NCI-H82 treated with DMSO at 0.1 percent for 48 hours (cell line): ENCODE data around the gene CRHR1.

ENCODE experiments used
- DNase-seq: peaks from one replicate; lab custom pipeline; 2025; ENCODE audit not compliant: unreplicated experiment; lab: John Stamatoyannopoulos, UW

The CRHR1 gene

DNA sequence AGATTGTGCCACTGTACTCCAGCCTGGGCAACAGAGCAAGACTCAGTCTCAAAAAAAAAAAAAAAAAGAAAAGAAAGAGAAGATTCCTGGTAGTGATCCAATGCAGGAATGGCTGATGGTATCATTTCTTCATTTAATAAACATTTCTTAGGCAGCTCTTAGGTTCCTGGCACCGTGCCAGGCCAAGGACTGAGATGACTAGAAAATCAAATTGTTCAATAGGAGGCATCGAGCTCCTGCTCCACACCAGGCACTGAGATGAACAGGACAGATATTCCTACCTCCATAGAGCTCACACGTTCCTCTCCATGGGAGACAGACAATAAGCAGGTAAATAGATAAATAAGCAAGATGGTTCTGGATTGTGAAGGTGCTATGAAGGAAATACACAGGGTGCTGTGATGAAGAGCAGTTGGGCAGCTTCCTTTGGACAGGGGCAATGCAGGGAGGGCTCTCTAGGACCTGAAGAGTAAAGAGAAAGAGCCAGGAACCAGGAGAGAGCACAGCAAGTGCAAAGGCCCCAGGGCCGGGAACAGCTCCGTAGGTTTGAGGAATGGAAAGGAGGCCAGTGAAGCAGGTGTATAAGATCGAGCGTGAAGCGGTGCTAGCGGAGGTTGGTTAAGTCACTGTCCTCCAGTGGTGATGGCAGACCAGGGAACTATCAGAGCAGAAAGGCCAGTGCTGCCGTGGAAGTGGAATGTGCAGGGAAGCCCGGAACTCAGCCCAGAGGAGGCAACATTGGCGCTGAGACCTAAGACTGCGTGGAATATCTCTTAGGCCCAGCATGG lies 26.5 kb upstream of the CRHR1 start:
- DNase-seq = no peak

DNA sequence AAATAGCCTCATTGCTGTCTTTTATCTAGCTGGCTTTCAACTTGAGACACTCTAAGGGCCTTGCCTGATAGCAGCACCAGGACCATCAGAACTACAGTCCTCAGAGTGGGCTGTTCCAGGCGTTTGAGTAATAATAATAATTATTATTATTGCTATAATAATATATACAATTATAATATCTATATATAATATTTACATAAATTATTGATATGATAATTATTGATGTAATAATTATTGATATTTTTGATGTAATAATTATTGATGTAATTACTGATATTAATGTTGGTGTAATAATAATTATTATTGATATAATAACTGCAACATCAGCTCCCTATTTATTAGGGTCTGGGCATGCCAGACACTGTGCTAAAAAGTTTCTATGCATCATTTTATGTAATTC lies 25.6 kb upstream of the CRHR1 start:
- no peak for DNase-seq

DNA sequence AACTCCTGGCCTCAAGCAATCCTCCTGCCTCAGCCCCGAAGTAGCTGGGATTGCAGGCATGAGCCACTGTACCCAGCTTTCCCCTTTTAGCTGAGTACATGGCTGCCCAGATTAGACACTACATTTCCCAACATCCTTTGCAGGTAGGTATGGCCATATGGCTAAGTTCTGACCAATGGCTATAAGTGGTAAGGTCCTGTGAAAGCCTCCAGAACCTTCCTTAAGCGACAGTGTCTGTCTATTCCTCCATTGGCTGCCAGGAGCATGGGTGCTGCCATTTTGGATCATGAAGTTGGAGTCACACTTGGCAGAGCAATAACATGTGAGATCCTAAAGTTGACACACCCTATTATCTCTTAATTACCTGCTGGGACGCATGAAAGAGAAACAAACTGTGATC lies 24.4 kb upstream of the CRHR1 start:
- DNase-seq = peak; percentile 26

- no peak for DNase-seq
Measured at GRCh38 chr17:45761957-45762565, 22.1 kb upstream of the CRHR1 start.

DNA sequence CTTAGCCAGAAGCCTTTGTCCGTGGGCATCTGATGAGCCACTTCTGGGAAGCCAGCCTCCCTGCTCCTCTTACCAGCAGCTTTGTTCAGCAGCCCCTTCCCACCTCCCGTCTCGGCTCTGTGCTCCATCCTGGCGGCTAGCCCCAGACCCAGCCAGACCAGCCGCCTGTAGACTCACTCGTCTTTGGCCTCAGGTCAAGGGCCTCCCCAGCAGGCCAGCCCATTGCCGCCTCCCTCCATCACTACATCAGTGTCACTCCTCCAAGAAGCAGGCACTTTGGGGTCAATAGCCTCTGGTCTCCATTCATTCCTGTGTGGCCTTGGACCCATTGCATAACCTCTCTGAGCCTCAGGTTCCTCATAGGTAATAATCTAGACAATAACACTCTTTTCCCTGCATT lies 20.9 kb upstream of the CRHR1 start:
- no peak for DNase-seq

DNA sequence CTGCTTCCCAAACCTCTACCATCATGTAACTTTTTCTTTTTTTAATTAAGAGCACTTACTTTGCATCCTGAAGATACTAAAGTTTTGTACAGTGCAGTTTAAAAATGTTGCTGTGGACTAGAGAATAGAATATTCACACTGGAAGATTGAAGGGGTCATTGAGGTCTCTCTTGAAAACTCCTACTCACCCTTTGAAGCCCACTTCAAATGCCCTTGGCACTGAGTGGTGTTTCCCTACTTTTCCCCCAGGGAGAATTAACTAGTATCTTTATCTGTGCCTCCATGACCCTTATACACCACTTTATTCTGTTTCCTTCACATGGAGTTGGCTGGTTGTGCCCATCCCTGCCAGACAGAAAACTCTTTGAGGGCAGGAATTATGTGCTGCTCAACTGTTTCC lies 19.6 kb upstream of the CRHR1 start:
- no peak for DNase-seq

- DNase-seq = no peak
Measured at GRCh38 chr17:45768000-45768399, 16.1 kb upstream of the CRHR1 start.

DNA sequence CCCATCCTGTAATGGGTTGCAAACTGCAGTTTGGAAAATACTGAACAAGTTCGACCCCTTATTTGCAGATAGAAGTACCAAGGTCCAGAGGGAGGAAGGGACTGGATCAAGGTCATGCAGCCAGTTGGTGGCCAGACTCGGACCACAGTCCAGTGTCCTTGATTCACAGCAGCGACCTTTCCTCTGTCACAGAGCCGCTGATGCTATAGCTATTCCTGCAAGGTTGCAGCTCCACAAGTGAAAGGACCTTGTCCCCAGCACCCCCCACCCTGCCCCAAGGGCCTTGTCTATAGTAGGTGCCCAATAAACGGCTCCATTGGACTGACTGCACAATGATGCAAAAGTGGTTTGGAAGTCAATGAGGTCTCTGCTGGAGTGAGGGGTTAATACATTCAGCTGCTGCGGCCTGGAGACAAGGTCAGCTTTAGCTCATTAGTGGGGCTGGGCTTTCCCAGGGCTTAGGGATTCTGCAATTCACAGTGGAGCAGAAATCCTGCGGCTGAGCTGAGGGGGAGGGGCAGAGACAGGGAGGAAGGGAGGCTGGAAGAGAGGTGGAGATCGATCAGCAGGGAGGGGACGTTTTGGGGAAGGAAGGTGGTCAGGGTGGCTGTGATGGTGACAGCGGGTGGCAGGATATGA lies 13.4 kb upstream of the CRHR1 start:
- peak; percentile 92 for DNase-seq

- DNase-seq = peak; percentile 73
Measured at GRCh38 chr17:45771271-45771959, 12.7 kb upstream of the CRHR1 start.

DNA sequence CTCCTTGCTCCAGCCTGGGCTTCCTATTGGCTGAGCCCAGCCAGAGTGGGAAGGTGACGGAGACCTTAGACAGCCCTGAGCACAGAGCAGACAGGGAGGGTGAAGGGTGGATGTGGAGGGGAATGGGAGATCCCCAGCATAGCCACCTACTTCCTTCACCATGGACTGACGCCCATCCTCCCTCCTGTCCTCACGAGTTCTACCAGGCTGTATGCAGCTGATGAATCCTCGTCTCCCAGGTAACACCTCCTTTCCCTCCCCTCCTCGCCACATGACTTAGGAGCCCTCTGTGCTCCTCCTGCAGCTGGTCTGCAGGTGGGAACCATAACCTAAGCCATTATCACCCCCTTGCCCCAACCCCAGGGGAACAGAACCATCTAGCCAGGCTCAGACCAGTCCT lies 9.0 kb upstream of the CRHR1 start:
- no peak for DNase-seq

- DNase-seq = no peak
Measured at GRCh38 chr17:45775576-45776011, 8.5 kb upstream of the CRHR1 start.

DNA sequence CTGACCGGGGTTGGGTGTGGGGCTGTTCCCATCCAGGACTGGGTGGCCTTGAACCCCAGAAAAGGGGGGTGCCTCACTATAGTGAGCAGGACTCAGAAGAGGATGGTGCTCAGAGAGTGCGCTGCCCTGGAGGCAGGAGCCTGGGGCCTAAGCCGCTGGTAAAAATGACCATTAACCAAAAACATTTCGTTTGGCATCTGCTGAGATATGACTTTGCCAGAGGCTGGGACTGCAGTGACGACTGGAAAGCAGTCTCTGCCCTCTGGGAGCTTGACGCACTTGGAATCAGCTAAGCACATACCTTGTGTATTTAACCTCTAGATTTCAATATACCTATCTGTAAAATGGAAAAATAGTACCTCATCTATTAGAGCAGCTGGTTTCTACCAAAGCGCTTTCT lies 7.2 kb upstream of the CRHR1 start:
- no peak for DNase-seq

GRCh38 chr17:45777388-45777787 lies 6.7 kb upstream of the CRHR1 start:
- DNase-seq = no peak

DNA sequence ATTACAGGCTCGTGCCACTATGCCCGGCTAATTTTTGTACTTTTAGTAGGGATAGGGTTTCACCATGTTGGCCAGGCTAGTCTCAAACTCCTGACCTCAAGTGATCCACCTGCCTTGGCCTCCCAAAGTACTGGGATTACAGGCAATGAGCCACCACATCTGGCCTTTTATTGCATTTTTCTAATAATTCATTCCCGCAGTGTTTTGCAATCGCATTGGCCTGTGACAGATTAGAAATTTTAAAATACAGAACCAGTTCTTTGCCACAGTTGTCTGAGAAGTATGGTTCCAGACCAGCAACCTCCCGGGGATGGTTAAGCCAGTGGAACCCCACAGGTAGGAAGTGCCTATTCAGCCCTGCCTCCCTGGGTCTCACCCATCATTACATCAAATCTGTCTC lies 3.2 kb upstream of the CRHR1 start:
- no peak for DNase-seq

- DNase-seq = no peak
Measured at GRCh38 chr17:45782889-45783592, 1.1 kb upstream of the CRHR1 start.

DNA sequence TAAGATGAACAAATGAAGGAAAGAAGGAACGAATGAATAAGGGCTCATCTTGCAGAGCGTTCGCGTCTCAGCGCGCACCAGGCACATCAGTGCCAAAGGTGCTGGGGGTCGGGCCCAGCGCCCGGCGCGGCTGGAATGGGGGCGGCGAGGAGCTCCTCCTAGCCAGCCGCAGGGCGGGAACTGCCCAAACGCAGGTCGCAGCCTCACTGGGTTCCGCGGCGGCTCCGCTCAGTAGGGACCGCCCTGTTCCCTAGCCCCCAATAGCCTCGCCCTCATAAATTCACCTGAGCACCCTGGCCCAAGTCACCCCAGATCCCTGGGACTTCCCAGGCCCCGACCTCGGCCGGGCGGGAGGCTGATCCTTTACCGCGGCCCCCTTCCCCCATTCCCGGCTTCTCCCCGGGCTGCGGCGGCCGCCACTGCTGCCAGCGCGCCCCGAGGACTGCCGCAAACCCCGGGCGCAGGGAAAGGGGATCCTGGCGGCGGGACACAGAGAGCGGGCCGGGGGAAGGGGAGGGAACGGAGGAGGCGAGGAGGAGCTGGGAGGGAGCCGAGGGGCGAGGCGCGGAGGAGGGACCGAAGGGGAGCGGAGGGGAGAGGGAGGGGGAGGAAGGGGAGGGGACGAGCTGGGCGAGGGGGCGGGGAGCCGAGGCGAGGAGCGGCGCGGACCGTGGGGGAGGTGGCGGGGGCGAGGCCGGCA lies 377 bp upstream of the CRHR1 start:
- peak; percentile 30 for DNase-seq

DNA sequence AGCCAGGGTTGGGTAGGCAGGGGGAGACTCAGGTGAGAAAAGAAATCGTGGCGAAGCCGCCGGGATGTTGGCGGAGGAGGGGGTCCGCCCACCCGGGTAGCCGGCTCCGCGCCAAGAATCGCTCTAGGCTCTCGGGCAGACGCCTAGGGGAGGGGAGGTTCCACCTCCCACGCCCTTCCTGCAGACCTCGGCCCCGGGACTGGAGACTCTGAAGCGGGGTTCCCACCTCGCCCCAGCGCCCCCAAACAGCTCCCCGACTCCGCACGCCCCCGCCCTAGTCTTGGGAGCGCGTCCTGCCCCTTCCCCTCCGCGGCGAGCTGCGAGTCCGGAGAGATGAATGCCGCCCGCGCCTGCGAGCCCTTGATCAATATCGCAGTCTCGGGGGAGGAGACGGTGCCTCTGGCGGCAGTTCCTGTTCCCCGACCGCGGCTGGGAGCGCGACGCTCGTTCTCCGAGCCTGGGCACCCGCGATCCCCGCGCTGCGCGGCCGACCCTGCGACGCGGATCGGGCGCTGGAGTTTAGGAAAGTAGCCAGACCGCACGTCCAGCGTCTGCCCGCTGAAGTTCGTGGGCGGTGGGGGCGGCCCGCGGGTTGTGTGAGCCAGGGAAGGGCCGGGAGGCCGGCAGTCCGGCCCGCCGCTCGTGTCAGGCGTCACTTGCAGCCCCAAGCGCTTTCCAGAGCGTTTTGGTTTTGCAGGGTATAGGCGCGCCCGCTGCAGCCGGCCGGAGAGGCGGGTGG lies 790 bp downstream of the CRHR1 start:
- no peak for DNase-seq

DNA sequence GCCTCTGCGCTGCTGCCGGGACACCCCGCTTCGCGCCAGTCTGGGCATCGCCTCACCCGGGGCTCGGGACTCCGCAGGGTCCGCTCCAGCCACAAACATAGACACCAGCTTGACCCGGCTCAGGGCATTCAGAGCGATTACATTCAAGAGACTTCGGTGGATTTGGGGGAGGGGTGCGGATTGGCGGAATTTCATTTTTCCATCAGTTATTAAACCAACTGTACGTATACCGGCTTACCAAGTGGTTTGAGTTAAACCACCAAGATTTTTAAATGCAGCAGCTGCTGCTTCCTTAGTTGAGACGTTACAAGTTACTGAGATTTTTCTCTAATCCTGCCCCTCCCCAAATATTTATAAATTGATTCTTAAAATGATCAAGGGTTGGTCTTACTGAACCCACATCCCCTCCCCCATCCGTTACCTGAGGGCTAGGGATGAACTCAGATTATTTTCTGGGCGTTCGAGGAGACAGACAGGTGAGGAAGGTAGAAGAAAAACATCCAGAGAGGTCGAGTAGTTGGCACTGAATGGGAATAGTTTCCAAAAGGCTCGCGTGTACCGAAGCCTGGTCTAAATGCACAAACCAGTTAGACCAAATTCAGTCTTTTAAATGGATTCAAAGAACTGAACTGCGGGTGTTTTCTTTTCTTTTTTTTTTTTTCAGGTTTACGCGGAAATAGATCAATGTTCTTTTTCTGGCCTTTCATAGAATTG lies 1.5 kb downstream of the CRHR1 start:
- DNase-seq = peak; percentile 36

DNA sequence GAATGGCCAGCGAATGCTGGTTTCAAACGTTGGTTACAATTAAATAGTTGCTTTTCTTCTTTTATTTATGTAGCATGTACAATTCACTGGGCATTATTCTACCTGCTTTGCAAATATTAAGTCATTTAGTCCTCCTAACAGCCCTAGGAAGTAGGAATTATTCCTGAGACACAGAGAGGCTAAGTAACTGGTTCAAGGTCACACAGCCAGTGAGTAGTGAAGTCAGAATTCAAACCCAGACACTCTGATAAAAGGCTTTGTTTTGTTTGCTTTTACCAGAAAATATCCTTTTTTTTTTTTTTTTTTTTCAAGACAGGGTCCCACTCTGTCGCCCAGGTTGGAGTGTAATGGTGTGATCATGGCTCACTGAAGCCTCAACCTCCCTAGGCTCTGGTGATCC lies 2.2 kb downstream of the CRHR1 start:
- no peak for DNase-seq
